ENCODE results near the gene CLEC2B. TPM values are rescaled to one million over a fixed set of nuclear protein-coding genes. Genes with fewer than 3 reads are reported as not detected.

CLEC2B gene
- total RNA-seq, 1 experiment from 2014 or later = 12.3 TPM

- Histone ChIP-seq H3K4me3 (ENCODE audit: low read depth, low read length, poor library complexity, severe bottlenecking) (no peak overlapping the region), H3K9me3 (ENCODE audit: low read depth, low read length, poor library complexity, severe bottlenecking) (no peaks in the 10 kb centered on the region), H3K36me3 (ENCODE audit: insufficient read depth, low read length, poor library complexity, severe bottlenecking) (no peaks in the 10 kb centered on the region), H3K27ac (ENCODE audit: low read depth, low read length, poor library complexity, severe bottlenecking) (no peak overlapping the region), H3K27me3 (replicated peaks; ENCODE audit: insufficient read depth, low read depth, low read length, poor library complexity) (no peaks in the 10 kb centered on the region), H3K4me1 (ENCODE audit: insufficient read depth, low read length, poor library complexity, severe bottlenecking) (no peaks in the 10 kb centered on the region)
- CTCF ChIA-PET = no interaction called here
- TF ChIP-seq EZH2 (IDR thresholded peaks at IDR 0.05; ENCODE audit: borderline replicate concordance, low read depth, low read length, poor library complexity, severe bottlenecking) (no peak), CTCF (conservative IDR thresholded peaks at IDR 0.05; ENCODE audit: low read depth, low read length) (no peak)
- no TSS peak for BruUV-seq (replicated peaks)
- POLR2A ChIA-PET (ENCODE audit: low non-redundant PET) = no interaction called here
- intact Hi-C loops (cut with micrococcal nuclease; ENCODE audit: unreplicated experiment) = no loop called here
- no peak for DNase-seq (ENCODE audit: low spot score)
Observed at GRCh38 chr12:9829982-9830381, 39.2 kb downstream of the CLEC2B start.

DNA sequence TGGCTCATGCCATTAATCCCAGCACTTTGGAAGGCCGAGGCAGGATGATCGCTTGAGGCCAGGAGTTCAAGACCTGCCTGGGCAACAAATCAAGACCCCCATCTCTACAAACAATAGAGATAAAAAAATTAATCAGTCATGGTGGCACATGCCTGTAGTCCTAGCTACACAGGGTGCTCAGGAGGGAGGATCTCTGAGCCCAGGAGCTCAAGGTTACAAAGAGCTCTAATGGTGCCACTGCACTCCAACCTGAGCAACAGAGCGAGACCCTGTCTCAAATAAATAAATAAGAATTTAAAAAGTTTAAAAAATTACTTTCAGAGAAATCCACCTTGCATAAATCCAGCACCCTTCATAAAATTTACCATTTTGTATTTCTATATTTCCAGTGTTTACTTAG is 39.7 kb downstream of the CLEC2B start:
- Histone ChIP-seq H3K4me3 (ENCODE audit: low read depth, low read length, poor library complexity, severe bottlenecking) (no peak overlapping the region), H3K27ac (ENCODE audit: low read depth, low read length, poor library complexity, severe bottlenecking) (no peak overlapping the region), H3K27me3 (replicated peaks; ENCODE audit: insufficient read depth, low read depth, low read length, poor library complexity) (no peaks in the 10 kb centered on the region), H3K36me3 (ENCODE audit: insufficient read depth, low read length, poor library complexity, severe bottlenecking) (no peaks in the 10 kb centered on the region), H3K4me1 (ENCODE audit: insufficient read depth, low read length, poor library complexity, severe bottlenecking) (no peaks in the 10 kb centered on the region), H3K9me3 (ENCODE audit: low read depth, low read length, poor library complexity, severe bottlenecking) (no peaks in the 10 kb centered on the region)
- ChIA-PET CTCF (no interaction called here), POLR2A (ENCODE audit: low non-redundant PET) (interaction anchor here (0.6 kb wide), 1 partner anchor 102 kb away, joined by 3 read pairs; no protein-coding TSS in a partner anchor)
- intact Hi-C loops (cut with micrococcal nuclease; ENCODE audit: unreplicated experiment) = no loop called here
- DNase-seq (ENCODE audit: low spot score) = no peak
- TF ChIP-seq EZH2 (IDR thresholded peaks at IDR 0.05; ENCODE audit: borderline replicate concordance, low read depth, low read length, poor library complexity, severe bottlenecking) = no peak
- TF ChIP-seq CTCF (conservative IDR thresholded peaks at IDR 0.05; ENCODE audit: low read depth, low read length) = no peak
- no TSS peak for BruUV-seq (replicated peaks)

- no peaks in the 10 kb centered on the region for H3K4me1 ChIP-seq (ENCODE audit: insufficient read depth, low read length, poor library complexity, severe bottlenecking)
- no peaks in the 10 kb centered on the region for H3K9me3 ChIP-seq (ENCODE audit: low read depth, low read length, poor library complexity, severe bottlenecking)
- H3K4me3 ChIP-seq (ENCODE audit: low read depth, low read length, poor library complexity, severe bottlenecking) = no peak within 1 kb of the TSS
- ChIA-PET CTCF (no interaction called here), POLR2A (ENCODE audit: low non-redundant PET) (no interaction called here)
- no peaks in the 10 kb centered on the region for H3K36me3 ChIP-seq (ENCODE audit: insufficient read depth, low read length, poor library complexity, severe bottlenecking)
- intact Hi-C loops (cut with micrococcal nuclease; ENCODE audit: unreplicated experiment) = no loop called here
- BruUV-seq (replicated peaks) = no TSS peak
- peaks cover 3% of the 10 kb centered on the region for H3K27me3 ChIP-seq (replicated peaks; ENCODE audit: insufficient read depth, low read depth, low read length, poor library complexity)
- DNase-seq (ENCODE audit: low spot score) = no peak
- TF ChIP-seq EZH2 (IDR thresholded peaks at IDR 0.05; ENCODE audit: borderline replicate concordance, low read depth, low read length, poor library complexity, severe bottlenecking) = no peak
- TF ChIP-seq CTCF (conservative IDR thresholded peaks at IDR 0.05; ENCODE audit: low read depth, low read length) = no peak
- no peak within 1 kb of the TSS for H3K27ac ChIP-seq (ENCODE audit: low read depth, low read length, poor library complexity, severe bottlenecking)
Observed at GRCh38 chr12:9827209-9827888, 41.8 kb downstream of the CLEC2B start, which contains the start of gene KLRF1. Gene KLRF1, plus strand, starts transcription at chr12:9827481. Its CDS starts 64 bp downstream, at chr12:9827545.
